Erythroblast (primary cell): Measurements from ENCODE around the gene SREBF2.

Experiments used
- GATA1 ChIP-seq: IDR thresholded peaks from 2 replicates; pipeline ENCODE4 v1.6.1; 2011; ENCODE audit warnings: low read depth, mild to moderate bottlenecking, control low read depth, low read length, moderate library complexity
- POLR2A ChIP-seq: IDR thresholded peaks from 2 replicates; pipeline ENCODE4 v1.6.1; 2011; ENCODE audit warnings: mild to moderate bottlenecking, low read length

DNA sequence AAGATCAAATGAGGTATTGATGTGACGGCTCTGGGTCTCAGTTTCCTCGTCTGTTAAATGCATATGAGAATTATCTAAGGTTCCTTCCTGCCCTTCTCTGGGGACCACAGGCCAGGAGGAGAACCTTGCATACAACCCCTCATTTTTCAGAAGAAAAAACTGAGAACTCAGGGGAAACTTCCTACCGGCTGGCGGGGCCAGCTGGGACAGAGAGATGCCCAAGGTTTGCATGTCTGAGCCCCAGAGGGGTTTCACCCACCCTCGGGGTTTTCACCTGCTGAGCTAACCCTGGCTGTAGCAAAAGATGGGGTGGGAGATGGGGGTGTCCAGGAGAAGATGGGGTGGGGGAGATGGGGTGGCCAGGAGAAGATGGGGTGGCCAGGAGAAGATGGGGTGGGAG, 89.4 kb downstream of the SREBF2 start:
- TF ChIP-seq POLR2A: no peak
- TF ChIP-seq GATA1: no peak
